IMR-90 (cell line): Measurements from ENCODE around the gene HLA-DMB. TPM values are rescaled to one million over a fixed set of nuclear protein-coding genes. Genes with fewer than 3 reads are reported as not detected.

Experiments
- ATAC-seq: fragments of 200-7000 bp; cut with Tn5 transposase; 2 replicates; pipeline ENCODE4 v1.9.1; 2020; ENCODE audit warnings: low read depth, mild to moderate bottlenecking, moderate library complexity
- BruUV-seq: library from RNA; stranded (reverse); fragments of 400-500 nt; replicated peaks from 2 replicates; lab custom pipeline; 2021; lab: Mats Ljungman, UMichigan
- CTCF ChIA-PET: fragments of 300-600 bp; formaldehyde crosslinking; extraction: SDS; loops from one replicate; lab custom pipeline; 2021; ENCODE audit warnings: antibody characterized with exemption; lab: Yijun Ruan, JAX
- POLR2A ChIA-PET: fragments of 300-600 bp; sonication (Branson Sonifier 250); formaldehyde crosslinking; loops from one replicate; lab custom pipeline; 2022; ENCODE audit warnings: antibody characterized with exemption; ENCODE audit not compliant: unreplicated experiment; lab: Charles Lee
- DNase-seq: peaks from one replicate; pipeline ENCODE4 v3.0.0; 2013
- H2AFZ ChIP-seq: replicated peaks from 2 replicates; pipeline ENCODE3; 2013; ENCODE audit warnings: low read length, mild to moderate bottlenecking; ENCODE audit not compliant: poor library complexity
- H2AK5ac ChIP-seq: 2 replicates; pipeline ENCODE4 v1.6.1; 2013; ENCODE audit warnings: low read depth, low read length, inconsistent platforms
- H2AK9ac ChIP-seq: replicated peaks from 2 replicates; pipeline ENCODE3; 2013; ENCODE audit warnings: mild to moderate bottlenecking, low read depth, low read length, moderate library complexity; ENCODE audit not compliant: poor library complexity
- H2BK120ac ChIP-seq: 2 replicates; pipeline ENCODE4 v1.6.1; 2013; ENCODE audit warnings: low read depth, low read length, inconsistent platforms
- H2BK15ac ChIP-seq: 3 replicates; pipeline ENCODE4 v1.6.1; 2013; ENCODE audit warnings: low read depth, low read length, inconsistent platforms
- H2BK20ac ChIP-seq: 2 replicates; pipeline ENCODE4 v1.6.1; 2013; ENCODE audit warnings: low read depth, mild to moderate bottlenecking, inconsistent platforms, low read length, moderate library complexity
- H2BK5ac ChIP-seq: 2 replicates; pipeline ENCODE4 v1.6.1; 2013; ENCODE audit warnings: mild to moderate bottlenecking, low read depth, low read length, inconsistent platforms; ENCODE audit not compliant: poor library complexity, severe bottlenecking
- H3K14ac ChIP-seq: replicated peaks from 2 replicates; pipeline ENCODE4 v1.6.1; 2013; ENCODE audit warnings: low read depth, low read length, inconsistent platforms
- H3K18ac ChIP-seq: 2 replicates; pipeline ENCODE4 v1.6.1; 2013; ENCODE audit warnings: low read depth, low read length, control low read depth
- H3K23ac ChIP-seq: 2 replicates; pipeline ENCODE4 v1.6.1; 2013; ENCODE audit warnings: low read depth, low read length, inconsistent platforms
- H3K27ac ChIP-seq: 2 replicates; pipeline ENCODE4 v1.5.1; 2013; ENCODE audit warnings: mild to moderate bottlenecking, control low read depth, low read length; ENCODE audit not compliant: insufficient read depth
- H3K27me3 ChIP-seq: 2 replicates; pipeline ENCODE4 v1.6.1; 2013; ENCODE audit warnings: low read length; ENCODE audit not compliant: control insufficient read depth, insufficient read depth
- H3K36me3 ChIP-seq: 2 replicates; pipeline ENCODE4 v1.6.1; 2013; ENCODE audit warnings: low read length, mixed read lengths; ENCODE audit not compliant: control insufficient read depth, insufficient read depth
- H3K4ac ChIP-seq: 2 replicates; pipeline ENCODE4 v1.6.1; 2013; ENCODE audit warnings: low read depth, low read length, inconsistent platforms
- H3K4me1 ChIP-seq: 2 replicates; pipeline ENCODE4 v1.6.1; 2013; ENCODE audit warnings: low read length, mixed read lengths; ENCODE audit not compliant: control insufficient read depth, insufficient read depth
- H3K4me2 ChIP-seq: 2 replicates; pipeline ENCODE4 v1.6.1; 2013; ENCODE audit warnings: low read depth, mild to moderate bottlenecking, control low read depth, low read length, moderate library complexity
- H3K4me3 ChIP-seq: 2 replicates; pipeline ENCODE4 v1.5.1; 2013; ENCODE audit warnings: low read depth, mild to moderate bottlenecking, control low read depth, low read length, moderate library complexity; ENCODE audit not compliant: insufficient read depth
- H3K56ac ChIP-seq: 2 replicates; pipeline ENCODE4 v1.6.1; 2013; ENCODE audit warnings: low read length, inconsistent platforms; ENCODE audit not compliant: insufficient read depth; ENCODE audit errors: extremely low read depth
- H3K79me1 ChIP-seq, 2 experiments: 2 replicates each; pipeline ENCODE4 v1.6.1; 2013; ENCODE audit warnings: low read length in 2 of 2, inconsistent platforms in 1 of 2, low read depth in 1 of 2
- H3K9ac ChIP-seq: 2 replicates; pipeline ENCODE4 v1.6.1; 2013; ENCODE audit warnings: low read depth, low read length, control low read depth
- H3K9me1 ChIP-seq: 2 replicates; pipeline ENCODE4 v1.6.1; 2013; ENCODE audit warnings: low read length, inconsistent platforms; ENCODE audit not compliant: insufficient read depth
- H3K9me3 ChIP-seq: 2 replicates; pipeline ENCODE4 v1.6.1; 2013; ENCODE audit warnings: low read length; ENCODE audit not compliant: control insufficient read depth, insufficient read depth
- H4K20me1 ChIP-seq: 2 replicates; pipeline ENCODE4 v1.6.1; 2013; ENCODE audit warnings: low read length, inconsistent platforms; ENCODE audit not compliant: insufficient read depth
- H4K5ac ChIP-seq: 2 replicates; pipeline ENCODE4 v1.6.1; 2013; ENCODE audit warnings: mild to moderate bottlenecking, low read depth, low read length, control low read depth
- H4K8ac ChIP-seq, 2 experiments: 2 replicates each; pipeline ENCODE4 v1.6.1; 2013; ENCODE audit warnings: low read depth in 2 of 2, low read length in 2 of 2, control low read depth in 1 of 2, inconsistent platforms in 1 of 2
- H4K91ac ChIP-seq: 2 replicates; pipeline ENCODE4 v1.6.1; 2013; ENCODE audit warnings: low read depth, low read length, inconsistent platforms; ENCODE audit not compliant: insufficient read depth
- BHLHE40 ChIP-seq: fragments of 150-350 bp; IDR thresholded peaks from 2 replicates; pipeline ENCODE4 v1.6.1; 2016; ENCODE audit warnings: mild to moderate bottlenecking, low read depth, low read length
- CHD1 ChIP-seq: IDR thresholded peaks from 2 replicates; pipeline ENCODE4 v1.6.1; 2012; ENCODE audit warnings: low read depth, low read length, improper control_type of control experiment
- FOS ChIP-seq: fragments of 150-350 bp; IDR thresholded peaks from 2 replicates; pipeline ENCODE4 v1.6.1; 2016; ENCODE audit warnings: low read depth, low read length
- MAFK ChIP-seq: IDR thresholded peaks from 2 replicates; pipeline ENCODE4 v1.6.1; 2012; ENCODE audit warnings: low read depth, low read length, improper control_type of control experiment
- MXI1 ChIP-seq: IDR thresholded peaks from 2 replicates; pipeline ENCODE4 v1.6.1; 2012; ENCODE audit warnings: low read depth, mild to moderate bottlenecking, low read length, moderate library complexity, borderline replicate concordance
- NFE2L2 ChIP-seq: fragments of 150-350 bp; IDR thresholded peaks from 2 replicates; pipeline ENCODE4 v1.6.1; 2016; ENCODE audit warnings: low read depth, mild to moderate bottlenecking, low read length
- WGBS, 2 experiments: methylation state at CpG; one replicate each; pipeline versions ENCODE4 v1.1.5 to v1.1.7; 2013; ENCODE audit warnings: missing lambda C conversion rate in 2 of 2; ENCODE audit not compliant: insufficient read length in 1 of 2; ENCODE audit errors: extremely low coverage in 2 of 2; 5-methylcytosine and 5-hydroxymethylcytosine counted together
- dilution Hi-C: fragments of 300-500 bp; cut with HindIII; formaldehyde crosslinking; loops from one replicate; pipeline ENCODE4 v1.14.3; 2018; ENCODE audit warnings: low sequenced_read_pairs; ENCODE audit not compliant: unreplicated experiment
- in situ Hi-C: fragments of 300-500 bp; cut with MboI; formaldehyde crosslinking; loops from 3 replicates; pipeline ENCODE4 v1.14.3; 2019; ENCODE audit warnings: low sequenced_read_pairs, inconsistent platforms, mixed read lengths
- intact Hi-C: fragments of 100-400 bp; cut with micrococcal nuclease; formaldehyde crosslinking; loops from 2 replicates; pipeline ENCODE4 v1.10.0; 2022
- polyA plus RNA-seq, 3 experiments: library from polyadenylated mRNA; depleted of rRNA; stranded (reverse); fragments of >200 nt; gene quantifications; 2 replicates each; pipeline ENCODE4 v1.2.3, GENCODE V29; 2012; ENCODE audit warnings: low replicate concordance in 1 of 3
- total RNA-seq: library from RNA; depleted of rRNA; stranded (reverse); fragments of >200 nt; gene quantifications from 2 replicates; pipeline ENCODE4 v1.2.3, GENCODE V29; 2012
- TF ChIP-seq, protein P1 (sequence below): fragments of 150-350 bp; IDR thresholded peaks from 2 replicates; pipeline ENCODE4 v1.6.1; 2017; ENCODE audit warnings: mild to moderate bottlenecking, antibody characterized with exemption, low read length, low read depth

The HLA-DMB gene
- total and polyA plus RNA-seq, 2 of the 4 experiments (the other 2 are of a cell fraction): 0.18 to 0.19 TPM

DNA sequence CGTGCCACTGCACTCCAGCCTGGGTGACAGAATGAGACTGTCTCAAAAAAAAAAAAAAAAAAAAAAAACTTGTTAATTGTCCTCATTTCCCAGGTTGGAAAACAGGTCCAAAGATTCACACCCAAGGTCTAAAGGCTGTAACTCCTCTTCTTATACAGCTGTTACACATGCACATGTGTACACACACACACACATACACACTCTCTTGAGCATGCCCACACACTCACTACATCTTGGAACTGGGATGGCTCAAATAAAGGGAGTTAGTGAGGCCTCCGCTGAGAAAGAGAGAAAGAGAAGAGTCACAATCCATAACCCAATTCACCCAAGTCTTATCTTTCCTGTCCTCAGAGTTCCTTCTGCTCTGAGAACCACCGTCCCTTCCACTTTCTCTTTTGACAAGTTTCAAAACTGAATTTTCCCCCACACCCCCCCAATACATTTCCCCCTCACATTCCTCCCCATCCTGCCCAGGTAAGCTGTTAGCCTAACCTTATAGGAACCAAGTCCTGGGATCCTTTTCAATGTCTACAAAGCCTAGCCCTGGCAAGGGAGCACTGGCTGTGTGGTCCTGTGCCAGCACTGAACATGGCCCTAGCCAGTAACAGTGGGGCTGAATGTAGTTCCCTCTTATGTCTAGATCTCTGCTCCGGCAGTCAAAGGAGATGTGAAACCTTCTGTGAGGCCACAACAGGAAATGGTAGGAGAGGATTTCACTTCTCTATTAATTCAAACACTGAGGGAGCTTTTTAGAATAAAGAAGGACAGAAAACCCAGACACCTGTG, 3.2 kb upstream of the HLA-DMB start:
- no peak overlapping the region for H2AK9ac ChIP-seq
- H4K8ac ChIP-seq: peak overlapping the region in 1 of 2 experiments; percentile 11; a peak in 1 of 4 replicates
- no peak overlapping the region for H3K9ac ChIP-seq
- H3K27me3 ChIP-seq: no peaks in the 10 kb centered on the region
- H2AK5ac ChIP-seq: peak overlapping the region; percentile 86; the same call in 1 of the 2 replicates
- H3K4me3 ChIP-seq: no peak overlapping the region
- in situ Hi-C loops (no loop called here), dilution Hi-C loops (no loop called here), intact Hi-C loops (no loop called here)
- TF ChIP-seq FOS (no peak), MXI1 (no peak), BHLHE40 (no peak), CHD1 (no peak), MAFK (no peak), NFE2L2 (no peak)
- TF ChIP-seq, protein P1, sequence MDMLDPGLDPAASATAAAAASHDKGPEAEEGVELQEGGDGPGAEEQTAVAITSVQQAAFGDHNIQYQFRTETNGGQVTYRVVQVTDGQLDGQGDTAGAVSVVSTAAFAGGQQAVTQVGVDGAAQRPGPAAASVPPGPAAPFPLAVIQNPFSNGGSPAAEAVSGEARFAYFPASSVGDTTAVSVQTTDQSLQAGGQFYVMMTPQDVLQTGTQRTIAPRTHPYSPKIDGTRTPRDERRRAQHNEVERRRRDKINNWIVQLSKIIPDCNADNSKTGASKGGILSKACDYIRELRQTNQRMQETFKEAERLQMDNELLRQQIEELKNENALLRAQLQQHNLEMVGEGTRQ: no peak
- no peak for ATAC-seq
- H3K56ac ChIP-seq: no peak overlapping the region
- peak overlapping the region; percentile 61 for H2BK5ac ChIP-seq
- H3K4ac ChIP-seq: peak overlapping the region; percentile 69
- H3K14ac ChIP-seq: peak overlapping the region; percentile 79; the same call in 1 of the 2 replicates
- H3K9me1 ChIP-seq: peaks cover 6% of the 10 kb centered on the region
- ChIA-PET POLR2A (interaction anchor here (1.2 kb wide), 1 partner anchor 28 kb away, joined by 5 read pairs; no protein-coding TSS in a partner anchor), CTCF (interaction anchor here (0.7 to 3.3 kb wide), 3 partner anchors 9 to 40 kb away, joined by 3 to 18 read pairs (median 4); partner anchors contain the start of gene HLA-DMA)
- H3K23ac ChIP-seq: 0 out of 2 replicates have a peak overlapping the region, but pooled peaks have one; percentile 34
- H2BK15ac ChIP-seq: peak overlapping the region; percentile 82; the same call in 2 of the 3 replicates
- H3K4me2 ChIP-seq: no peak overlapping the region
- peak overlapping the region; percentile 88 for H4K91ac ChIP-seq
- peak overlapping the region; percentile 55 for H4K5ac ChIP-seq
- peaks cover 9% of the 10 kb centered on the region for H3K4me1 ChIP-seq
- no TSS peak for BruUV-seq
- no peaks in the 10 kb centered on the region for H3K79me1 ChIP-seq
- no peaks in the 10 kb centered on the region for H3K36me3 ChIP-seq
- H2BK120ac ChIP-seq: peak overlapping the region; percentile 79
- WGBS, 2 experiments: 100% methylated on average over 1 of the region's 4 CpGs; no CpG with 5 or more reads in 1 of the 2 experiments
- no peaks in the 10 kb centered on the region for H4K20me1 ChIP-seq
- peak overlapping the region; percentile 37 for H2AFZ ChIP-seq
- H3K9me3 ChIP-seq: no peaks in the 10 kb centered on the region
- DNase-seq: no peak
- 0 out of 2 replicates have a peak overlapping the region, but pooled peaks have one; percentile 4 for H3K27ac ChIP-seq
- peak overlapping the region; percentile 73; the same call in 1 of the 2 replicates for H3K18ac ChIP-seq
- H2BK20ac ChIP-seq: peak overlapping the region; percentile 88
